Panc1 (cell line): Measurements from ENCODE around the gene OAT.

Source experiments
- POLR2AphosphoS5 ChIP-seq: IDR thresholded peaks from 2 replicates; pipeline ENCODE4 v1.6.1; 2012; ENCODE audit warnings: mild to moderate bottlenecking, low read depth, low read length, moderate library complexity
- SIN3A ChIP-seq: IDR thresholded peaks from 2 replicates; pipeline ENCODE4 v1.6.1; 2012; ENCODE audit warnings: low read depth, mild to moderate bottlenecking, low read length, moderate library complexity, borderline replicate concordance; ENCODE audit not compliant: insufficient read depth
- TCF7L2 ChIP-seq: IDR thresholded peaks from 2 replicates; pipeline ENCODE4 v1.6.1; 2011; ENCODE audit warnings: mild to moderate bottlenecking, low read depth, low read length, inconsistent platforms
- TF ChIP-seq, protein P1 (sequence below): fragments of 450-650 bp; IDR thresholded peaks from 2 replicates; pipeline ENCODE4 v1.5.1; 2017; ENCODE audit warnings: mild to moderate bottlenecking
- TF ChIP-seq, protein P2 (sequence below), 2 experiments: IDR thresholded peaks; 2 replicates each; pipeline ENCODE4 v1.6.1; 2011 to 2012; ENCODE audit warnings: low read depth in 2 of 2, control low read depth in 1 of 2, low read length in 1 of 2, mild to moderate bottlenecking in 1 of 2, moderate library complexity in 1 of 2; ENCODE audit not compliant: insufficient read depth in 1 of 2

DNA sequence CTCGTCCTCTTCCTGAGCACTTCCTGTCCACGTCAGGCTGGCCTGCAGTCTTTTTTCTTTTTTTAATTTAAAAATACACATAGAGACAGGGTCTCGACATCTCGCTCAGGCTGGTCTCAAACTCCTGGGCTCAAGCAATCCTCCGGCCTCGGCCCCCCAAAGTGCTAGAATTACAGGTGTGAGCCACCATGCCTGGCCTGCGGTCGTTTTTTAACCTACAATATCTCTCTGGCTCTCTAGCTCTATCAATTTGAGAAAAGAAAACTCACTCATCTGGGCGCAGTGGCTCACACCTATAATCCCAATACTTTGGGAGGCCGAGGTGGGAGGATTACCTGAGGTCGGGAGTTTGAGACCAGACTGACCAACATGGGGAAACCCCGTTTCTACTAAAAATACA, 4.0 kb upstream of the OAT start:
- TF ChIP-seq, protein P1, sequence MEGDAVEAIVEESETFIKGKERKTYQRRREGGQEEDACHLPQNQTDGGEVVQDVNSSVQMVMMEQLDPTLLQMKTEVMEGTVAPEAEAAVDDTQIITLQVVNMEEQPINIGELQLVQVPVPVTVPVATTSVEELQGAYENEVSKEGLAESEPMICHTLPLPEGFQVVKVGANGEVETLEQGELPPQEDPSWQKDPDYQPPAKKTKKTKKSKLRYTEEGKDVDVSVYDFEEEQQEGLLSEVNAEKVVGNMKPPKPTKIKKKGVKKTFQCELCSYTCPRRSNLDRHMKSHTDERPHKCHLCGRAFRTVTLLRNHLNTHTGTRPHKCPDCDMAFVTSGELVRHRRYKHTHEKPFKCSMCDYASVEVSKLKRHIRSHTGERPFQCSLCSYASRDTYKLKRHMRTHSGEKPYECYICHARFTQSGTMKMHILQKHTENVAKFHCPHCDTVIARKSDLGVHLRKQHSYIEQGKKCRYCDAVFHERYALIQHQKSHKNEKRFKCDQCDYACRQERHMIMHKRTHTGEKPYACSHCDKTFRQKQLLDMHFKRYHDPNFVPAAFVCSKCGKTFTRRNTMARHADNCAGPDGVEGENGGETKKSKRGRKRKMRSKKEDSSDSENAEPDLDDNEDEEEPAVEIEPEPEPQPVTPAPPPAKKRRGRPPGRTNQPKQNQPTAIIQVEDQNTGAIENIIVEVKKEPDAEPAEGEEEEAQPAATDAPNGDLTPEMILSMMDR = no peak
- TF ChIP-seq, protein P2, sequence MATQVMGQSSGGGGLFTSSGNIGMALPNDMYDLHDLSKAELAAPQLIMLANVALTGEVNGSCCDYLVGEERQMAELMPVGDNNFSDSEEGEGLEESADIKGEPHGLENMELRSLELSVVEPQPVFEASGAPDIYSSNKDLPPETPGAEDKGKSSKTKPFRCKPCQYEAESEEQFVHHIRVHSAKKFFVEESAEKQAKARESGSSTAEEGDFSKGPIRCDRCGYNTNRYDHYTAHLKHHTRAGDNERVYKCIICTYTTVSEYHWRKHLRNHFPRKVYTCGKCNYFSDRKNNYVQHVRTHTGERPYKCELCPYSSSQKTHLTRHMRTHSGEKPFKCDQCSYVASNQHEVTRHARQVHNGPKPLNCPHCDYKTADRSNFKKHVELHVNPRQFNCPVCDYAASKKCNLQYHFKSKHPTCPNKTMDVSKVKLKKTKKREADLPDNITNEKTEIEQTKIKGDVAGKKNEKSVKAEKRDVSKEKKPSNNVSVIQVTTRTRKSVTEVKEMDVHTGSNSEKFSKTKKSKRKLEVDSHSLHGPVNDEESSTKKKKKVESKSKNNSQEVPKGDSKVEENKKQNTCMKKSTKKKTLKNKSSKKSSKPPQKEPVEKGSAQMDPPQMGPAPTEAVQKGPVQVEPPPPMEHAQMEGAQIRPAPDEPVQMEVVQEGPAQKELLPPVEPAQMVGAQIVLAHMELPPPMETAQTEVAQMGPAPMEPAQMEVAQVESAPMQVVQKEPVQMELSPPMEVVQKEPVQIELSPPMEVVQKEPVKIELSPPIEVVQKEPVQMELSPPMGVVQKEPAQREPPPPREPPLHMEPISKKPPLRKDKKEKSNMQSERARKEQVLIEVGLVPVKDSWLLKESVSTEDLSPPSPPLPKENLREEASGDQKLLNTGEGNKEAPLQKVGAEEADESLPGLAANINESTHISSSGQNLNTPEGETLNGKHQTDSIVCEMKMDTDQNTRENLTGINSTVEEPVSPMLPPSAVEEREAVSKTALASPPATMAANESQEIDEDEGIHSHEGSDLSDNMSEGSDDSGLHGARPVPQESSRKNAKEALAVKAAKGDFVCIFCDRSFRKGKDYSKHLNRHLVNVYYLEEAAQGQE (IDR thresholded peaks at IDR 0.05; ENCODE audit: insufficient read depth in 1 of 2, low read depth in 2 of 2, low read length in 1 of 2) = no peak
- TF ChIP-seq SIN3A (no peak), POLR2AphosphoS5 (no peak), TCF7L2 (no peak)
